Measurements from ENCODE around the gene HHAT.

GRCh38 chr1:210294999-210295745, 33.5 kb upstream of the HHAT start:
- TF ChIP-seq GATA3 (IDR thresholded peaks at IDR 0.05; ENCODE audit: low read depth, low read length) = no peak
- no peak for TF ChIP-seq GATA2 (IDR thresholded peaks at IDR 0.05; ENCODE audit: low read depth, low read length)

Measured in SH-SY5Y (cell line).